Activated naive CD4-positive, alpha-beta T cell treated with anti-CD3 and anti-CD28 coated beads, Interleukin-2, amount 10 ng/mL, durations not matched to agents 7 days and 5 days (primary cell): ENCODE measurements around the gene LSM14A.
"Not testable (repeated sequence)": the region's sequence is repeated elsewhere in the genome, so short reads cannot be mapped to it uniquely, and the experiment has no call there.

ENCODE experiments used
- CTCF ChIA-PET: fragments of 350-600 bp; sonication (Branson Sonifier 250); formaldehyde crosslinking; loops from one replicate; lab custom pipeline; 2021; ENCODE audit warnings: antibody characterized with exemption; lab: Charles Lee
- DNase-seq: peaks from one replicate; pipeline ENCODE4 v3.0.0-alpha.2; 2020
- H3K27ac Mint-ChIP-seq: one replicate; pipeline ENCODE4 v1.8.0; 2021; ENCODE audit warnings: mild to moderate bottlenecking, moderate library complexity, mixed read lengths
- H3K27me3 Mint-ChIP-seq: one replicate; pipeline ENCODE4 v1.8.0; 2021; ENCODE audit warnings: mild to moderate bottlenecking, mixed read lengths
- H3K36me3 Mint-ChIP-seq: one replicate; pipeline ENCODE4 v1.8.0; 2021; ENCODE audit warnings: mixed read lengths
- H3K4me1 Mint-ChIP-seq: one replicate; pipeline ENCODE4 v1.8.0; 2021; ENCODE audit warnings: mixed read lengths
- H3K4me3 Mint-ChIP-seq: one replicate; pipeline ENCODE4 v1.8.0; 2021; ENCODE audit warnings: mild to moderate bottlenecking, moderate library complexity, mixed read lengths
- H3K9me3 Mint-ChIP-seq: one replicate; pipeline ENCODE4 v1.8.0; 2021; ENCODE audit warnings: mixed read lengths

Gene LSM14A

GRCh38 chr19:34142440-34142839 is 29.9 kb upstream of the LSM14A start:
- no peak for DNase-seq
- Mint-ChIP-seq H3K27me3 (peaks cover 4% of the 10 kb centered on the region), H3K27ac (no peak overlapping the region), H3K9me3 (no peaks in the 10 kb centered on the region), H3K36me3 (no peaks in the 10 kb centered on the region), H3K4me3 (no peak overlapping the region), H3K4me1 (no peaks in the 10 kb centered on the region)
- CTCF ChIA-PET, result interaction anchor here (0.8 to 2.9 kb wide), 3 partner anchors 9 to 365 kb away, joined by 3 to 9 read pairs (median 3); no protein-coding TSS in a partner anchor

GRCh38 chr19:34145741-34146202 is 26.5 kb upstream of the LSM14A start:
- Mint-ChIP-seq H3K36me3 (no peaks in the 10 kb centered on the region), H3K27ac (no peak overlapping the region), H3K4me3 (no peak overlapping the region), H3K4me1 (no peaks in the 10 kb centered on the region), H3K9me3 (no peaks in the 10 kb centered on the region), H3K27me3 (peaks cover 8% of the 10 kb centered on the region)
- CTCF ChIA-PET, result interaction anchor here (0.6 to 3.4 kb wide), 15 partner anchors 9 to 368 kb away, joined by 3 to 31 read pairs (median 4); no protein-coding TSS in a partner anchor
- DNase-seq, result peak; percentile 73

- CTCF ChIA-PET, result interaction anchor here (0.7 to 1.1 kb wide), 2 partner anchors 18 to 53 kb away, joined by 3 to 5 read pairs; no protein-coding TSS in a partner anchor
- no peak for DNase-seq
- H3K4me3 Mint-ChIP-seq, result no peak overlapping the region
- no peak overlapping the region for H3K27ac Mint-ChIP-seq
- no peaks in the 10 kb centered on the region for H3K4me1 Mint-ChIP-seq
- no peaks in the 10 kb centered on the region for H3K36me3 Mint-ChIP-seq
- H3K27me3 Mint-ChIP-seq, result peaks cover 8% of the 10 kb centered on the region
- no peaks in the 10 kb centered on the region for H3K9me3 Mint-ChIP-seq
Observed at GRCh38 chr19:34148658-34149185, 23.6 kb upstream of the LSM14A start.

GRCh38 chr19:34149873-34150272 is 22.4 kb upstream of the LSM14A start:
- CTCF ChIA-PET, result interaction anchor here (0.6 kb wide), 1 partner anchor 352 kb away, joined by 3 read pairs; no protein-coding TSS in a partner anchor
- Mint-ChIP-seq H3K36me3 (no peaks in the 10 kb centered on the region), H3K4me1 (no peaks in the 10 kb centered on the region), H3K9me3 (no peaks in the 10 kb centered on the region), H3K27me3 (peaks cover 8% of the 10 kb centered on the region), H3K4me3 (no peak overlapping the region), H3K27ac (no peak overlapping the region)
- no peak for DNase-seq

- Mint-ChIP-seq H3K4me3 (no peak overlapping the region), H3K27ac (no peak overlapping the region), H3K36me3 (no peaks in the 10 kb centered on the region), H3K27me3 (peaks cover 8% of the 10 kb centered on the region), H3K9me3 (no peaks in the 10 kb centered on the region), H3K4me1 (no peaks in the 10 kb centered on the region)
- CTCF ChIA-PET, result no interaction called here
- DNase-seq, result no peak
Observed at GRCh38 chr19:34150558-34150957, 21.7 kb upstream of the LSM14A start.

GRCh38 chr19:34151439-34151838 is 20.9 kb upstream of the LSM14A start:
- no peak for DNase-seq
- Mint-ChIP-seq H3K27me3 (peaks cover 5% of the 10 kb centered on the region), H3K4me1 (no peaks in the 10 kb centered on the region), H3K4me3 (no peak overlapping the region), H3K9me3 (no peaks in the 10 kb centered on the region), H3K36me3 (no peaks in the 10 kb centered on the region), H3K27ac (no peak overlapping the region)
- CTCF ChIA-PET, result interaction anchor here (0.8 kb wide), 1 partner anchor 9 kb away, joined by 3 read pairs; no protein-coding TSS in a partner anchor

GRCh38 chr19:34154401-34154800 is 17.9 kb upstream of the LSM14A start:
- Mint-ChIP-seq H3K9me3 (no peaks in the 10 kb centered on the region), H3K27ac (no peak overlapping the region), H3K4me1 (no peaks in the 10 kb centered on the region), H3K4me3 (no peak overlapping the region), H3K27me3 (peaks cover 3% of the 10 kb centered on the region), H3K36me3 (no peaks in the 10 kb centered on the region)
- CTCF ChIA-PET, result no interaction called here
- DNase-seq, result no peak

GRCh38 chr19:34155686-34156085 is 16.6 kb upstream of the LSM14A start:
- DNase-seq, result no peak
- Mint-ChIP-seq H3K9me3 (no peaks in the 10 kb centered on the region), H3K36me3 (no peaks in the 10 kb centered on the region), H3K27ac (no peak overlapping the region), H3K4me3 (no peak overlapping the region), H3K27me3 (peaks cover 4% of the 10 kb centered on the region), H3K4me1 (no peaks in the 10 kb centered on the region)
- CTCF ChIA-PET, result interaction anchor here (1.0 kb wide), 1 partner anchor 51 kb away, joined by 3 read pairs; no protein-coding TSS in a partner anchor

- H3K36me3 Mint-ChIP-seq, H3K27ac Mint-ChIP-seq, H3K27me3 Mint-ChIP-seq, H3K9me3 Mint-ChIP-seq, CTCF ChIA-PET, DNase-seq, H3K4me1 Mint-ChIP-seq, H3K4me3 Mint-ChIP-seq: not testable (repeated sequence)
Observed at GRCh38 chr19:34158966-34159365, 13.3 kb upstream of the LSM14A start.

GRCh38 chr19:34159541-34159940 is 12.8 kb upstream of the LSM14A start:
- not testable (repeated sequence) for DNase-seq, H3K36me3 Mint-ChIP-seq, H3K4me1 Mint-ChIP-seq, H3K27me3 Mint-ChIP-seq, H3K27ac Mint-ChIP-seq, H3K4me3 Mint-ChIP-seq, H3K9me3 Mint-ChIP-seq
- CTCF ChIA-PET, result interaction anchor here (1.0 kb wide), 1 partner anchor 382 kb away, joined by 3 read pairs; no protein-coding TSS in a partner anchor

GRCh38 chr19:34161902-34162301 is 10.4 kb upstream of the LSM14A start:
- DNase-seq, H3K27ac Mint-ChIP-seq, H3K4me3 Mint-ChIP-seq, H3K36me3 Mint-ChIP-seq, H3K9me3 Mint-ChIP-seq, H3K27me3 Mint-ChIP-seq, H3K4me1 Mint-ChIP-seq, CTCF ChIA-PET: not testable (repeated sequence)

GRCh38 chr19:34165295-34165738 is 7.0 kb upstream of the LSM14A start:
- CTCF ChIA-PET, result no interaction called here
- no peak for DNase-seq
- no peaks in the 10 kb centered on the region for H3K4me1 Mint-ChIP-seq
- no peak overlapping the region for H3K4me3 Mint-ChIP-seq
- H3K9me3 Mint-ChIP-seq, result no peaks in the 10 kb centered on the region
- peaks cover 5% of the 10 kb centered on the region for H3K27me3 Mint-ChIP-seq
- H3K36me3 Mint-ChIP-seq, result no peaks in the 10 kb centered on the region
- no peak overlapping the region for H3K27ac Mint-ChIP-seq

GRCh38 chr19:34169475-34170199 is 2.7 kb upstream of the LSM14A start:
- H3K27ac Mint-ChIP-seq, CTCF ChIA-PET, H3K9me3 Mint-ChIP-seq, H3K4me3 Mint-ChIP-seq, DNase-seq, H3K27me3 Mint-ChIP-seq: not testable (repeated sequence)
- Mint-ChIP-seq H3K36me3 (peaks cover 16% of the 10 kb centered on the region), H3K4me1 (peaks cover 21% of the 10 kb centered on the region)

GRCh38 chr19:34171539-34171876 is 796 bp upstream of the LSM14A start:
- peak overlapping the region; percentile 93 for H3K27ac Mint-ChIP-seq
- peak overlapping the region; percentile 75 for H3K4me3 Mint-ChIP-seq
- no peaks in the 10 kb centered on the region for H3K9me3 Mint-ChIP-seq
- no peak for DNase-seq
- peaks cover 28% of the 10 kb centered on the region for H3K36me3 Mint-ChIP-seq
- CTCF ChIA-PET, result interaction anchor here (0.9 to 1.4 kb wide), 4 partner anchors 23 to 175 kb away, joined by 3 to 4 read pairs (median 4); no protein-coding TSS in a partner anchor
- no peaks in the 10 kb centered on the region for H3K27me3 Mint-ChIP-seq
- peaks cover 36% of the 10 kb centered on the region for H3K4me1 Mint-ChIP-seq
